Esophagus squamous epithelium (tissue), 5 donors: ENCODE results near the gene UPK1B. TPM values are rescaled to one million over a fixed set of nuclear protein-coding genes. Genes with fewer than 3 reads are reported as not detected.

Source experiments
- DNase-seq: peaks from one replicate; lab custom pipeline; 2025; lab: John Stamatoyannopoulos, UW
- H3K27ac ChIP-seq, 4 donors: fragments of 200-600 bp; sonication (generic); one replicate each; pipeline ENCODE4 v1.5.1; 2016 to 2019; ENCODE audit warnings: mild to moderate bottlenecking in 1 of 4
- H3K27me3 ChIP-seq, 4 donors: fragments of 200-600 bp; sonication (generic); 1 replicate in 3 of 4; 2 replicates in 1 of 4; pipeline versions ENCODE4 v1.5.1 to v1.6.0; 2017 to 2021; ENCODE audit warnings: antibody characterized with exemption in 1 of 4
- H3K36me3 ChIP-seq, 3 donors: fragments of 200-600 bp; sonication (generic); one replicate each; pipeline ENCODE4 v1.5.1; 2016 to 2019
- H3K4me1 ChIP-seq, 3 donors: fragments of 200-600 bp; sonication (generic); one replicate each; pipeline ENCODE4 v1.5.1; 2017 to 2019
- H3K4me3 ChIP-seq, 4 donors: fragments of 200-600 bp; sonication (generic); 1 replicate in 3 of 4; 2 replicates in 1 of 4; pipeline ENCODE4 v1.5.1; 2016 to 2019; ENCODE audit warnings: mild to moderate bottlenecking in 2 of 4, moderate library complexity in 1 of 4
- H3K9me3 ChIP-seq, 3 donors: fragments of 200-600 bp; sonication (generic); one replicate each; pipeline ENCODE4 v1.5.1; 2016 to 2019
- POLR2A ChIP-seq, 4 donors: fragments of 450-650 bp; IDR thresholded peaks; one replicate each; pipeline ENCODE4 v1.6.1; 2017; ENCODE audit warnings: antibody characterized with exemption in 4 of 4, mild to moderate bottlenecking in 4 of 4, moderate library complexity in 3 of 4
- WGBS, 2 donors: methylation state at CpG; one replicate each; pipeline ENCODE4 v1.1.5; 2018; 5-methylcytosine and 5-hydroxymethylcytosine counted together
- intact Hi-C: fragments of 100-400 bp; cut with DNase I; formaldehyde crosslinking; loops from one replicate; pipeline ENCODE4 v1.15.0; 2022
- total RNA-seq, 4 donors: library from RNA; depleted of rRNA; stranded (reverse); fragments of >200 nt; gene quantifications; one replicate each; pipeline ENCODE4 v1.1.0, GENCODE V29; 2016
- TF ChIP-seq, protein P1 (sequence below), 6 experiments: fragments of 450-650 bp in 4 of 6; fragments of 200-600 bp in 2 of 6; sonication (generic) in 2 of 6; IDR thresholded peaks; one replicate each; pipeline ENCODE4 v1.5.1; 2016 to 2019; ENCODE audit warnings: antibody characterized with exemption in 6 of 6, mild to moderate bottlenecking in 4 of 6, moderate library complexity in 4 of 6
- donor health status: DM: yes; HTN: yes; CAD: no.

UPK1B gene
- total RNA-seq, 4 donors from 2014 or later, result 0.26 to 5.9 (median 2.6) TPM

DNA sequence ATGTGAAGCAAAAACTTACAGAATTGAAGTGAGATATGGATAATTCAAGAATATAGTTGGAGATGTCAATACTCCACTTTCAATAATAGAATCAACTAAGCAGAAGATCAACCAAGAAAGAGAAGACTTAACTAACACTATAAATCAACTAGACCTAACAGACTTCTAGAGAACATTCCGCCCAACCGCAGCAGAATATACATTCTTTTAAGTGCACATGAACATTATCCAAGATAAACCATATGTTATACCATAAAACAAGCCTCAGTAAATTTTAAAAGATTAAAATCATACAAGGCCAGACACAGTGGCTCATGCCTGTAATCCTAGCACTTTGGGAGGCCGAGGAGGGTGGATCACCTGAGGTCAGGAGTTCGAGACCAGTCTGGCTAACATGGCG is 32.9 kb upstream of the UPK1B start:
- no peak overlapping the region for H3K4me3 ChIP-seq
- 86 to 87% methylated on average over 5 of the region's 5 CpGs for WGBS, 2 donors
- H3K36me3 ChIP-seq, result no peaks in the 10 kb centered on the region
- TF ChIP-seq, protein P1, sequence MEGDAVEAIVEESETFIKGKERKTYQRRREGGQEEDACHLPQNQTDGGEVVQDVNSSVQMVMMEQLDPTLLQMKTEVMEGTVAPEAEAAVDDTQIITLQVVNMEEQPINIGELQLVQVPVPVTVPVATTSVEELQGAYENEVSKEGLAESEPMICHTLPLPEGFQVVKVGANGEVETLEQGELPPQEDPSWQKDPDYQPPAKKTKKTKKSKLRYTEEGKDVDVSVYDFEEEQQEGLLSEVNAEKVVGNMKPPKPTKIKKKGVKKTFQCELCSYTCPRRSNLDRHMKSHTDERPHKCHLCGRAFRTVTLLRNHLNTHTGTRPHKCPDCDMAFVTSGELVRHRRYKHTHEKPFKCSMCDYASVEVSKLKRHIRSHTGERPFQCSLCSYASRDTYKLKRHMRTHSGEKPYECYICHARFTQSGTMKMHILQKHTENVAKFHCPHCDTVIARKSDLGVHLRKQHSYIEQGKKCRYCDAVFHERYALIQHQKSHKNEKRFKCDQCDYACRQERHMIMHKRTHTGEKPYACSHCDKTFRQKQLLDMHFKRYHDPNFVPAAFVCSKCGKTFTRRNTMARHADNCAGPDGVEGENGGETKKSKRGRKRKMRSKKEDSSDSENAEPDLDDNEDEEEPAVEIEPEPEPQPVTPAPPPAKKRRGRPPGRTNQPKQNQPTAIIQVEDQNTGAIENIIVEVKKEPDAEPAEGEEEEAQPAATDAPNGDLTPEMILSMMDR (IDR thresholded peaks at IDR 0.05), result no peak
- no peak for TF ChIP-seq POLR2A (IDR thresholded peaks at IDR 0.05)
- H3K27ac ChIP-seq, result no peak overlapping the region
- DNase-seq, result no peak
- peaks cover 0 to under 1% (median 0%) of the 10 kb centered on the region in 3 donors for H3K4me1 ChIP-seq
- H3K9me3 ChIP-seq, result no peaks in the 10 kb centered on the region
- no peaks in the 10 kb centered on the region for H3K27me3 ChIP-seq
- intact Hi-C loops, result loop anchor here (10.0 kb wide), 1 partner anchor 94 kb away; no protein-coding TSS in a partner anchor

DNA sequence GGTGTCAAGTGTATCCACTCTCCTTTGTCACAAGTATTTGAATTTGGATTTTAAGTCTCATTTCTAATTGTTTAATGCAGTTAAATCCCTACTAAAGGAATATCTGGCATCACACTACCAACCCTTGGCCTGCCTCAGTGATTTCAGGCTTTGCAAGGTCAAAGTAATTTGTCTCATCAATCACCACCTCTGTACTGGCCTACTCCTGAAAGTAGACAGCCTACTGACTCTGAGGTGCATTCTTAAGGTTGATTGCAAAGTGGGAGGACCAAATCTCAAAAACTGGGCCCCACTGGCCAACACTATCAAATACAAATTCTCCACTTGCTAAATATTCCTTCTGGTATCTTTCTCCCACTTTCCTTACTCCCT is 28.3 kb upstream of the UPK1B start:
- intact Hi-C loops, result loop anchor here (10.0 kb wide), 1 partner anchor 90 kb away; no protein-coding TSS in a partner anchor
- Histone ChIP-seq H3K9me3 (no peaks in the 10 kb centered on the region), H3K4me1 (peaks cover 0 to 4% (median 0%) of the 10 kb centered on the region in 3 donors), H3K4me3 (no peak overlapping the region), H3K27me3 (no peaks in the 10 kb centered on the region), H3K36me3 (no peaks in the 10 kb centered on the region), H3K27ac (no peak overlapping the region)
- no peak for TF ChIP-seq POLR2A (IDR thresholded peaks at IDR 0.05)
- TF ChIP-seq, protein P1 (IDR thresholded peaks at IDR 0.05), result no peak
- no peak for DNase-seq

DNA sequence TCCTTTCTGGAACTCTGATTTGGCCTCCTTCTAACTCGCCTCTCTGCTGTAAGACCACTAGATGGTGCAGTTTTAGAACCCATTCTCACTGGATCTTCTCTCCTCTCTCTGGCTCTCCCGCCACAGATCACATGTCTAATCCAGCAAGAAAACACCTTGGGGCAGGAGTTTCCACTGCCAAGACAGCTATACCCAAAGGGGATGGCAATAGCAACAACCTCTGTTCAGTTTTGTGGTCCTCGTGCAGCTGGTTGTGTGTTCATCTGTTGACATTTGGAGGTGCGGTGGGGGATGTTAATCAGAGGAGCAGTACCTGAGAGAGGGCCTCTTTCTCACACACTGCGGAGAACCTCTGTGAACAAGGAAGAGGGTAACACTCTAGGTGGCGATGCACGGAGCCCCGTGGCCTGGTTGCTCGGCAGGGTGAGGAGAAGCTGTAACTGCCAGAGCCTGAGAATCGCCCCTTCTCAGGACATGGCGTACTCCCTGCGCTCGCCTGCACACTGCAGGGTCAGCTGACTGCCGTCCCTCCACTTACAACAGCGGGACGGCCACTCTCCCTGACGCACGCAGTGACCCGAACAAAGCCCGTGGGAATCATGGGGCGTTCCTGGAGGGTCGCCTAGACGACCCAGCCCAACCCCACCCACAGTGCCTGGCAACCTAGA is 27.8 kb upstream of the UPK1B start, which contains the start of gene TEX55:
Gene TEX55 (plus strand): TSS at position 666 of the 668 bp plus-strand sequence. CDS start 25 bp downstream, outside the sequence.
- DNase-seq, result no peak
- H3K4me1 ChIP-seq, result peaks cover 0 to 4% (median 0%) of the 10 kb centered on the region in 3 donors
- no peaks in the 10 kb centered on the region for H3K27me3 ChIP-seq
- no peaks in the 10 kb centered on the region for H3K9me3 ChIP-seq
- H3K36me3 ChIP-seq, result no peaks in the 10 kb centered on the region
- no peak within 1 kb of the TSS for H3K4me3 ChIP-seq
- WGBS, 2 donors, result 25 to 63% methylated on average over 2 to 7 of the region's 23 CpGs
- intact Hi-C loops, result loop anchor here (10.0 kb wide), 1 partner anchor 89 kb away; no protein-coding TSS in a partner anchor
- TF ChIP-seq, protein P1 (IDR thresholded peaks at IDR 0.05), result peak in 5 of 6 experiments; percentile 40 to 64 (median 42)
- no peak for TF ChIP-seq POLR2A (IDR thresholded peaks at IDR 0.05)
- no peak within 1 kb of the TSS for H3K27ac ChIP-seq

DNA sequence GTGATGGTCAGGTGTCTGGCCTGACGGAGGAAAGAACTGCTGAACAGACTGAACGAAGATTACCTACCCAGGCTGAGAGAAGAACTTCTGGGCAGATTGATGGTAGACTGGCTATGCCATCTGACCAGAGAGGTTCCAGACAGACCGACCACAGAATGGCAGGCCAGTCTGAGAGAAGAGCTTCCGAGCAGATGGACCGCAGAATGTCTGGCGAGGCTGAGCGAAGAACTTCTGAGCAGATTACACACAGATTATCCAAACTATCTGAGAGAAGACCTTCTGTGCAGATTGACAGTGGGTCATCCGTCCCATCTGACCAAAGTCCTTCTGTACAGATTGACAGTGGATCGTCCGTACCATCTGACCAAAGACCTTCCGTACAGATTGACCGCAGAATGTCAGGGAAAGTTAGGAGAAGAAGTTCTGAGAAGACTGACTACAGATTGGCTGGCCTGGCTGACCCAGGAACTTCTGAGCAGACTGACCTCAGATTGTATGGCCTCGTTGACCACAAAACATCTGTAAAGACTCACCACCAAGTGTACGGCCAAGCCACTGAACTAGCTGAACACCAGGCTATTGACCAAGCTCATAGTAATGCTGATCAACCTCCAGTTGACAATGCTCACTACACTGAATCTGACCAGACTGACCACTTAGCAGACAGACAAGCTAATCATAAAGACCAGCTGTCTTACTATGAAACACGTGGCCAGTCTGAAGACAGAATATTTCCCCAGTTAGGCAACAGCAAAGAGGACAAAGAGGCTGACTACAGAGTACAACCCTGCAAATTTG is 26.6 kb upstream of the UPK1B start:
- Histone ChIP-seq H3K4me3 (no peak overlapping the region), H3K27me3 (no peaks in the 10 kb centered on the region)
- 80 to 84% methylated on average over 12 to 15 of the region's 15 CpGs for WGBS, 2 donors

More for the DNA sequence above, 26.6 kb upstream of the UPK1B start:
- DNase-seq, result no peak
- peaks cover 0 to 4% (median 0%) of the 10 kb centered on the region in 3 donors for H3K4me1 ChIP-seq
- no peak for TF ChIP-seq POLR2A (IDR thresholded peaks at IDR 0.05)
- TF ChIP-seq, protein P1 (IDR thresholded peaks at IDR 0.05), result no peak
- H3K36me3 ChIP-seq, result no peaks in the 10 kb centered on the region
- intact Hi-C loops, result loop anchor here (10.0 kb wide), 1 partner anchor 88 kb away; no protein-coding TSS in a partner anchor
- no peaks in the 10 kb centered on the region for H3K9me3 ChIP-seq
- H3K27ac ChIP-seq, result no peak overlapping the region
